ENCODE results near the gene CERK. TPM values are rescaled to one million over a fixed set of nuclear protein-coding genes. Genes with fewer than 3 reads are reported as not detected.

The CERK gene
- polyA plus RNA-seq, 1 of the 3 experiments (the other 2 are of a cell fraction) = 32.6 TPM

- peak overlapping the region; percentile 35; the same call in 1 of the 2 replicates for H2AFZ ChIP-seq (ENCODE audit: low read depth)
- no peaks in the 10 kb centered on the region for H3K9me3 ChIP-seq
- H3K9ac ChIP-seq = peak overlapping the region; percentile 82
- WGBS (ENCODE audit: low lambda C conversion rate) = 12% methylated on average over 37 of the region's 53 CpGs
- peak overlapping the region; percentile 91 for H3K4me2 ChIP-seq
- H4K20me1 ChIP-seq (ENCODE audit: insufficient read depth) = peaks cover 45% of the 10 kb centered on the region
- peak overlapping the region; percentile 67 to 96 for H3K4me3 ChIP-seq (ENCODE audit: low read depth in 2 of 2, low read length in 1 of 2)
- H3K27ac ChIP-seq (ENCODE audit: low read depth in 2 of 2, low read length in 1 of 2) = peak overlapping the region; percentile 42 to 90; a peak in 3 of 4 replicates
- peaks cover 62% of the 10 kb centered on the region for H3K79me2 ChIP-seq (ENCODE audit: insufficient read depth)
- H3K4me1 ChIP-seq (ENCODE audit: control insufficient read depth in 1 of 2, insufficient read depth in 2 of 2, low read depth in 1 of 2, low read length in 1 of 2) = peaks cover 22 to 66% of the 10 kb centered on the region in 2 experiments
- H3K27me3 ChIP-seq (ENCODE audit: insufficient read depth) = no peaks in the 10 kb centered on the region
- CTCF ChIA-PET = interaction anchor here (1.6 to 3.0 kb wide), 2 partner anchors 12 to 174 kb away, joined by 5 to 20 read pairs; no protein-coding TSS in a partner anchor
- H3K9me2 ChIP-seq = no peaks in the 10 kb centered on the region
- no peak for DNase-seq
- peaks cover 5% of the 10 kb centered on the region for H3F3A ChIP-seq (replicated peaks; ENCODE audit: insufficient read depth)
- no peaks in the 10 kb centered on the region for H3K36me3 ChIP-seq (replicated peaks in 1 of 2; ENCODE audit: control insufficient read depth in 1 of 2, insufficient read depth in 2 of 2, low read length in 1 of 2)
- TF ChIP-seq MAX (IDR thresholded peaks at IDR 0.05; ENCODE audit: low read depth) (0 out of 2 replicates have a peak, but pooled peaks have one; percentile 10), MXI1 (IDR thresholded peaks at IDR 0.05; ENCODE audit: low read depth, low read length) (0 out of 2 replicates have a peak, but pooled peaks have one; percentile 12), NFIC (IDR thresholded peaks at IDR 0.05; ENCODE audit: borderline replicate concordance) (no peak), TCF12 (IDR thresholded peaks at IDR 0.05) (0 out of 2 replicates have a peak, but pooled peaks have one; percentile 10), TAF1 (IDR thresholded peaks at IDR 0.05; ENCODE audit: borderline replicate concordance, low read depth, low read length) (0 out of 2 replicates have a peak, but pooled peaks have one; percentile 4)
- POLR2A ChIA-PET = no interaction called here
Measured at GRCh38 chr22:46737105-46737975, 712 bp downstream of the CERK start.

- Histone ChIP-seq H3K4me1 (ENCODE audit: control insufficient read depth in 1 of 2, insufficient read depth in 2 of 2, low read depth in 1 of 2, low read length in 1 of 2) (peaks cover 22 to 64% of the 10 kb centered on the region in 2 experiments), H3K79me2 (ENCODE audit: insufficient read depth) (peaks cover 68% of the 10 kb centered on the region), H3K4me2 (peak overlapping the region; percentile 91), H3K9me3 (no peaks in the 10 kb centered on the region), H2AFZ (ENCODE audit: low read depth) (no peak overlapping the region), H3K4me3 (ENCODE audit: low read depth in 2 of 2, low read length in 1 of 2) (peak overlapping the region; percentile 67 to 96), H4K20me1 (ENCODE audit: insufficient read depth) (peaks cover 51% of the 10 kb centered on the region), H3K36me3 (replicated peaks in 1 of 2; ENCODE audit: control insufficient read depth in 1 of 2, insufficient read depth in 2 of 2, low read length in 1 of 2) (peaks cover 0 to 3% of the 10 kb centered on the region in 2 experiments), H3K9ac (peak overlapping the region; percentile 82; the same call in 1 of the 2 replicates), H3F3A (replicated peaks; ENCODE audit: insufficient read depth) (peaks cover 5% of the 10 kb centered on the region), H3K9me2 (no peaks in the 10 kb centered on the region), H3K27ac (ENCODE audit: low read depth in 2 of 2, low read length in 1 of 2) (peak overlapping the region in 1 of 2 experiments; percentile 96; a peak in 2 of 4 replicates), H3K27me3 (ENCODE audit: insufficient read depth) (no peaks in the 10 kb centered on the region)
- CTCF ChIA-PET = interaction anchor here (1.3 to 3.0 kb wide), 4 partner anchors 11 to 173 kb away, joined by 4 to 20 read pairs (median 8); no protein-coding TSS in a partner anchor
- no peak for DNase-seq
- TF ChIP-seq RXRA (IDR thresholded peaks at IDR 0.05; ENCODE audit: borderline replicate concordance, low read depth) = no peak
- no peak for TF ChIP-seq MEF2A (IDR thresholded peaks at IDR 0.05; ENCODE audit: borderline replicate concordance, low read depth)
- TF ChIP-seq TCF12 (IDR thresholded peaks at IDR 0.05) = no peak
- TF ChIP-seq SMC3 (IDR thresholded peaks at IDR 0.05; ENCODE audit: low read depth, low read length) = no peak
- TF ChIP-seq JUND (IDR thresholded peaks at IDR 0.05) = no peak
- no peak for TF ChIP-seq REST (IDR thresholded peaks at IDR 0.05; ENCODE audit: low read depth, low read length)
- TF ChIP-seq IRF3 (IDR thresholded peaks at IDR 0.05; ENCODE audit: low read depth, low read length) = no peak
- no peak for TF ChIP-seq GATA2 (CRISPR knock-in tag; IDR thresholded peaks at IDR 0.05)
- no peak for TF ChIP-seq TEAD4 (IDR thresholded peaks at IDR 0.05; ENCODE audit: borderline replicate concordance, insufficient read depth)
- no peak for TF ChIP-seq TAF1 (IDR thresholded peaks at IDR 0.05; ENCODE audit: borderline replicate concordance, low read depth, low read length)
- TF ChIP-seq FOSL2 (IDR thresholded peaks at IDR 0.05; ENCODE audit: borderline replicate concordance, low read depth) = no peak
- TF ChIP-seq NRF1 (IDR thresholded peaks at IDR 0.05; ENCODE audit: low read depth, low read length) = no peak
- TF ChIP-seq NFIC (IDR thresholded peaks at IDR 0.05; ENCODE audit: borderline replicate concordance) = no peak
- POLR2A ChIA-PET = interaction anchor here (1.2 kb wide), 1 partner anchor 26 kb away, joined by 7 read pairs; the partner anchor contains the start of gene TBC1D22A
- WGBS (ENCODE audit: low lambda C conversion rate) = 77% methylated on average over 8 of the region's 8 CpGs
Measured at GRCh38 chr22:46736705-46737104, 1.3 kb downstream of the CERK start.
